GM21360 (cell line): ENCODE results near the gene FYTTD1.

ENCODE experiments used
- ATAC-seq: cut with Tn5 transposase; IDR thresholded peaks from one replicate; pipeline ENCODE4 v1.9.1; 2021; ENCODE audit warnings: mild to moderate bottlenecking, moderate library complexity; ENCODE audit not compliant: unreplicated experiment

FYTTD1 gene

DNA sequence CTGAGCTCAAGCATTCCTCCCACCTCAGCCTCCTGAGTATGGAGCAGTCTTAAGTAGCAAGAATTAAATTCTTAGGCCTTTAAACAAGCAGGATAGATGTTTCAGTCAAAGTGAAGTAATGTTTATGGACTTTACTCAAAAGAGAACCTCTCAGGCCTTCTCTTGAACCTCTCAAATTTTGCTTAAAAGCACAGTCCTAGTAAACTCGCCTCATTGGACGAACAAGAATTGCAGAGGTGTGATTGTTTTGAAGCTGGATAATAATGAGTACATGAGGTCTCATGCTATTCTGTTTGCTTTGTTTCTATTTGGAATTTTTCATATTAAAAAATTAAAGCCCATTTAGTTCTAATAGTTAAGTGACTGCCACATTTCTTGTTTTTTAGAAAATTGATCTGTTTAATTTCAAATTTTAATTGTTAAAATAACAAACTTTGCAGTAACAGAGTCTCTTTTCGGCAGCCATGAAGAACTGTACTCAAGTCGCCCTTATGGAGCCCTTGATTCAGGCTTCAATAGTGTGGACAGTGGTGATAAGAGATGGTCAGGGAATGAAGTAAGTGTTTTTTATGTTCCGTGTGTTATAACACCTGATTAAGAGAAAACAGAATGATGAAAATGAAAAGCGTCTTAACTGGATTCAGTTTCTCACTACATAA is 80.8 kb downstream of the FYTTD1 start:
- ATAC-seq: no peak

DNA sequence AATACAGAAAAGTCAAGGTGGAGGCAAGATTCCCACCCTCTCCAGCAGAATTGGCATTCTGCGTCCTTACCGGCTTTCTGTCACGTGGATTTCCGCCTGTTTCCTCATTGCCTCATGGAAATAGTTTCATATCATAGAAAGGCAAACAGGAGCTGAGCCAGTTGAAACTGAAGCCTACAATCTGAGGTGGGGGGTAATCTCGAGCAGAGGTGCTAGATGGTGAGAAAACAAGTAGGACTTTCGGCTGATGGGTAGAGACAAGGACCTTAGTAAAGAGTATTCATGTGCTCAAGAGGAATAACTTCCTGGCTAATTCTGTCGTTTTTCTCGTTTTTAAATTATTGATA is 81.3 kb downstream of the FYTTD1 start:
- ATAC-seq: no peak

DNA sequence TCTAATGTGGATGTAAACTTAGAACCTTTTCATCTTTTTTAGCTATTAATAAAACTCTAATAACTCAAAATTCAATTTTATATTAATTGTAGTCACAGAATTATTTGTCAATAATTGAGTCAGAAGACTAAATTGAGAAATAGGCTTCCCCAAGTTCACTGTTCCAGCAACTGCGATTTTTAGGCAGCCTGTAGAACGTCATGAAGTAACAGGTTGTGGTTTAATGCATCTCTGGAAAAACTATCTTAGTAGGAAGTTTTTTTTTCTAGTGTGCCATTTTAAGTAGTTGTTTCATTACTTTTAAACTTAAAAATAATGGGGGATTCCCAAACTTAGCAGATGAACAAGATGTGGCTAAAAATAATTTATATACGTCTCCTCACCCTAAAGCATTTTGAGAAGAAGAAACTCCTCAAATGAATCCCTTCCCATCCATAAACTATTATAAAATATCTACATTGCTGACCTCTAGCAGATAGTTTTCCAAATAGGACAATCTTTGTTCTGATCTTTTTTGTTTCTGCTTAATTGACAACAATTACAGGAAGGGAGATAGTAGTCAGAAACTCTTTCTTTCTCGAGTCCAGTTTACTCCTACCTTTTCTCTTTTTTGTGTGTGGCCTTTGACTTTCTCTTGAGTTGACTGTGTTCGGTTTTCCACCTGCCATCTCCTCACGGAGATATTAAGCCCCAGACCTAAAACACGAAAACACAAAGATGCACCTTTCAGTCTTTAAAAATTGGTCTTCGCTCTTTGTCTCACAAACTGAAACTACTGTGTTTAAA is 84.4 kb downstream of the FYTTD1 start:
- no peak for ATAC-seq

DNA sequence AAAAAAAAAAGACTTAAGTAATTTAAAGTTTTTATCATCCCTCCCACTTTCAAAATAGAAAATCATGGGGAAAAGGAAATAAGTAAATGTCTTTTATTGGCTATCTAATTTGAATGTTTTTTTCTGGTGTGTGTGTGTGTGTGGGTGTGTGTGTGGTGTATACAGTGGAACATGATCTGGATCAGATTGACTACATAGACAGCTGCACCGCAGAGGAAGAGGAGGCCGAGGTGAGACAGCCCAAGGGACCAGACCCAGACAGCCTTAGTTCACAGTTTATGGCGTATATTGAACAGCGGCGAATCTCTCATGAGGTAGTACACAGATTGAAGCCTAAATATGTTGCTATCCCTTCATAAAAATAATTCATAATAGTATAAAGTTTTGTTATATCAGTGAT is 85.8 kb downstream of the FYTTD1 start:
- no peak for ATAC-seq

DNA sequence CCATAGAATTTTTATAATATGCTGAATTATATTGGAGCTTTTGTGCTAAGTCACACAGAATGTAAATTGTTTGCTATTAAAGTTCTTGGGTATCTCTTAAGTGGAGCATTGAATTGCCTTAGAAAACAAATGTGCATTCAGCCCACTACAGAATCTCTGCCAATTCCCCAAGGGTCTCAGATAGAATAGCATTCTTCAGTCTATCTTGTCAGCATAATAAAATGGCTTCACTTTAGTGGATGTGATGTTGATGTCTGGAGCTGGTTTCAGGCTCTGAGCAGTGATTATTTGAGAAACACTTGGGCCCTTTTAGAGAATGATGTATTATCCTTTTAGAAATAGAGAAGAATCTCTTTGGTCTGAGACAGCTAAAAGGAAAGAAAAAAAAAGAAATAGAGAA is 86.6 kb downstream of the FYTTD1 start:
- no peak for ATAC-seq
